HCT116 (cell line): ENCODE results near the gene CERCAM. TPM values are rescaled to one million over a fixed set of nuclear protein-coding genes. Genes with fewer than 3 reads are reported as not detected.

Source experiments
- ATAC-seq: fragments of 200-7000 bp; cut with Tn5 transposase; 2 replicates; pipeline ENCODE4 v1.9.1; 2020; ENCODE audit warnings: mild to moderate bottlenecking, moderate library complexity
- BruUV-seq: library from RNA; stranded (reverse); fragments of 400-500 nt; replicated peaks from 2 replicates; lab custom pipeline; 2021; lab: Mats Ljungman, UMichigan
- CTCF ChIA-PET: fragments of 300-600 bp; sonication (Branson Sonifier 250); formaldehyde crosslinking; loops from one replicate; lab custom pipeline; 2021; ENCODE audit warnings: antibody characterized with exemption; lab: Charles Lee
- POLR2A ChIA-PET: fragments of 300-600, 350-600 bp; sonication (Branson Sonifier 250); formaldehyde crosslinking; loops from one replicate; lab custom pipeline; 2021; ENCODE audit warnings: antibody characterized with exemption; lab: Charles Lee
- RAD21 ChIA-PET, 2 experiments: fragments of 300-600 bp; sonication (Branson Sonifier 250); formaldehyde crosslinking; loops; one replicate each; lab custom pipeline; 2023; ENCODE audit warnings: low total read pairs in 2 of 2; ENCODE audit not compliant: uncharacterized antibody in 2 of 2, unreplicated experiment in 2 of 2, low non-redundant PET in 1 of 2; lab: Charles Lee
- DNase-seq: peaks from one replicate; pipeline ENCODE4 v3.0.0-alpha.2; 2010; ENCODE audit warnings: low read depth, low spot score
- H2AFZ ChIP-seq: fragments of 200-600 bp; shearing (Covaris generic), sonication (generic); 2 replicates; pipeline ENCODE4 v1.6.1; 2017; ENCODE audit warnings: low read depth, mixed run types, mixed read lengths, antibody characterized with exemption, low read length; ENCODE audit not compliant: poor library complexity, severe bottlenecking
- H3K27ac ChIP-seq: 2 replicates; pipeline ENCODE4 v1.5.1; 2012; ENCODE audit warnings: low read depth, low read length
- H3K27me3 ChIP-seq: fragments of 200-600 bp; sonication (generic); 2 replicates; pipeline ENCODE4 v1.6.1; 2016; ENCODE audit warnings: mixed run types, low read length, mixed read lengths; ENCODE audit not compliant: insufficient read depth
- H3K36me3 ChIP-seq, 2 experiments: fragments of 200-500 bp in 1 of 2; fragments of 200-600 bp in 1 of 2; sonication (Bioruptor generic) in 1 of 2; sonication (generic) in 1 of 2; 2 replicates each; pipeline versions ENCODE4 v1.5.1 to v1.6.1; 2014 to 2016; ENCODE audit warnings: low read length in 2 of 2, inconsistent platforms in 1 of 2, mixed read lengths in 1 of 2, mixed run types in 1 of 2; ENCODE audit not compliant: insufficient read depth in 2 of 2, control insufficient read depth in 1 of 2
- H3K4me1 ChIP-seq, 2 experiments: fragments of 200-600 bp in 1 of 2; sonication (generic) in 1 of 2; 2 replicates each; pipeline versions ENCODE4 v1.5.1 to v1.6.1; 2012 to 2017; ENCODE audit warnings: low read length in 2 of 2, inconsistent platforms in 1 of 2, mild to moderate bottlenecking in 1 of 2, mixed read lengths in 1 of 2, mixed run types in 1 of 2, moderate library complexity in 1 of 2; ENCODE audit not compliant: insufficient read depth in 2 of 2, control insufficient read depth in 1 of 2
- H3K4me2 ChIP-seq: fragments of 200-600 bp; sonication (generic); 2 replicates; pipeline ENCODE4 v1.6.1; 2017; ENCODE audit warnings: mixed run types, low read length, mixed read lengths
- H3K4me3 ChIP-seq, 2 experiments: fragments of 200-600 bp in 1 of 2; sonication (generic) in 1 of 2; replicated peaks in 1 of 2; 2 replicates each; pipeline ENCODE4 v1.5.1; 2011 to 2016; ENCODE audit warnings: low read length in 2 of 2, control low read depth in 1 of 2, low read depth in 1 of 2, mild to moderate bottlenecking in 1 of 2, mixed read lengths in 1 of 2, mixed run types in 1 of 2
- H3K79me2 ChIP-seq: fragments of 200-600 bp; sonication (generic); 2 replicates; pipeline ENCODE4 v1.6.1; 2017; ENCODE audit warnings: mild to moderate bottlenecking, mixed run types, low read length, moderate library complexity, mixed read lengths; ENCODE audit not compliant: insufficient read depth
- H3K9ac ChIP-seq: fragments of 200-600 bp; sonication (generic); 2 replicates; pipeline ENCODE4 v1.6.1; 2016; ENCODE audit warnings: low read length, mixed read lengths
- H3K9me2 ChIP-seq: fragments of 200-600 bp; sonication (generic), shearing (Covaris generic); 2 replicates; pipeline ENCODE4 v1.6.1; 2017; ENCODE audit warnings: mixed run types, mild to moderate bottlenecking, moderate library complexity; ENCODE audit not compliant: insufficient read depth
- H3K9me3 ChIP-seq, 2 experiments: fragments of 200-500 bp in 1 of 2; fragments of 200-600 bp in 1 of 2; sonication (Bioruptor generic) in 1 of 2; sonication (generic) in 1 of 2; 2 replicates each; pipeline ENCODE4 v1.6.1; 2014 to 2017; ENCODE audit warnings: low read length in 2 of 2, mixed read lengths in 2 of 2, inconsistent platforms in 1 of 2, low read depth in 1 of 2, mild to moderate bottlenecking in 1 of 2, mixed run types in 1 of 2, moderate library complexity in 1 of 2; ENCODE audit not compliant: control insufficient read depth in 1 of 2, insufficient read depth in 1 of 2
- H4K20me1 ChIP-seq: fragments of 200-600 bp; sonication (generic), shearing (Covaris generic); 2 replicates; pipeline ENCODE4 v1.6.1; 2017; ENCODE audit warnings: mixed run types, mild to moderate bottlenecking, moderate library complexity; ENCODE audit not compliant: insufficient read depth
- CEBPB ChIP-seq: IDR thresholded peaks from 2 replicates; pipeline ENCODE4 v1.6.1; 2012; ENCODE audit warnings: low read depth
- EGR1 ChIP-seq: IDR thresholded peaks from 2 replicates; pipeline ENCODE4 v1.6.1; 2012; ENCODE audit warnings: low read depth
- ELF1 ChIP-seq: IDR thresholded peaks from 2 replicates; pipeline ENCODE4 v1.6.1; 2012; ENCODE audit warnings: low read depth, borderline replicate concordance
- FOSL1 ChIP-seq: IDR thresholded peaks from 2 replicates; pipeline ENCODE4 v1.6.1; 2012; ENCODE audit warnings: low read depth
- JUND ChIP-seq: IDR thresholded peaks from 2 replicates; pipeline ENCODE4 v1.6.1; 2012
- POLR2A ChIP-seq: IDR thresholded peaks from 2 replicates; pipeline ENCODE4 v1.7.0; 2011; ENCODE audit warnings: borderline replicate concordance; ENCODE audit not compliant: insufficient read depth, insufficient read length; ENCODE audit errors: extremely low read depth
- POLR2AphosphoS5 ChIP-seq: IDR thresholded peaks from 2 replicates; pipeline ENCODE4 v1.6.1; 2011; ENCODE audit warnings: mild to moderate bottlenecking, low read depth, low read length, moderate library complexity
- RAD21 ChIP-seq: IDR thresholded peaks from 2 replicates; pipeline ENCODE4 v1.6.1; 2012; ENCODE audit warnings: low read depth, mild to moderate bottlenecking
- SP1 ChIP-seq: IDR thresholded peaks from 2 replicates; pipeline ENCODE4 v1.6.1; 2012; ENCODE audit warnings: low read depth
- SRF ChIP-seq: IDR thresholded peaks from 2 replicates; pipeline ENCODE4 v1.6.1; 2012; ENCODE audit warnings: low read depth
- YY1 ChIP-seq: IDR thresholded peaks from 2 replicates; pipeline ENCODE4 v1.6.1; 2011; ENCODE audit warnings: low read length, low read depth, moderate library complexity, mild to moderate bottlenecking; ENCODE audit not compliant: insufficient replicate concordance; ENCODE audit errors: extremely low read depth
- ZFX ChIP-seq: fragments of 450-650 bp; IDR thresholded peaks from 2 replicates; pipeline ENCODE4 v1.6.1; 2017
- intact Hi-C: fragments of 100-400 bp; cut with micrococcal nuclease; formaldehyde crosslinking; loops from 2 replicates; pipeline ENCODE4 v1.10.0; 2022
- total RNA-seq: library from RNA; stranded (reverse); gene quantifications from one replicate; pipeline ENCODE4 v1.2.1, GENCODE V29; 2021; ENCODE audit not compliant: unreplicated experiment
- TF ChIP-seq, protein P1 (sequence below): IDR thresholded peaks from 2 replicates; pipeline ENCODE4 v1.6.1; 2012
- TF ChIP-seq, protein P2 (sequence below): IDR thresholded peaks from 2 replicates; pipeline ENCODE4 v1.6.1; 2011; ENCODE audit warnings: mild to moderate bottlenecking, low read length, moderate library complexity; ENCODE audit not compliant: insufficient replicate concordance; ENCODE audit errors: extremely low read depth
- TF ChIP-seq, protein P3 (sequence below), 3 experiments: fragments of 200-600 bp in 1 of 3; sonication (generic) in 1 of 3; IDR thresholded peaks in 2 of 3; conservative IDR thresholded peaks in 1 of 3; 2 replicates each; pipeline ENCODE4 v1.5.1; 2012 to 2017; ENCODE audit warnings: low read depth in 2 of 3, low read length in 2 of 3, antibody characterized with exemption in 1 of 3, borderline replicate concordance in 1 of 3, control low read depth in 1 of 3, mild to moderate bottlenecking in 1 of 3, mixed read lengths in 1 of 3, mixed run types in 1 of 3, moderate library complexity in 1 of 3; ENCODE audit not compliant: insufficient read depth in 1 of 3
- TF ChIP-seq, protein P4 (sequence below): IDR thresholded peaks from 2 replicates; pipeline ENCODE4 v1.6.1; 2012

CERCAM gene
- total RNA-seq, 1 experiment from 2014 or later: 27.0 TPM

DNA sequence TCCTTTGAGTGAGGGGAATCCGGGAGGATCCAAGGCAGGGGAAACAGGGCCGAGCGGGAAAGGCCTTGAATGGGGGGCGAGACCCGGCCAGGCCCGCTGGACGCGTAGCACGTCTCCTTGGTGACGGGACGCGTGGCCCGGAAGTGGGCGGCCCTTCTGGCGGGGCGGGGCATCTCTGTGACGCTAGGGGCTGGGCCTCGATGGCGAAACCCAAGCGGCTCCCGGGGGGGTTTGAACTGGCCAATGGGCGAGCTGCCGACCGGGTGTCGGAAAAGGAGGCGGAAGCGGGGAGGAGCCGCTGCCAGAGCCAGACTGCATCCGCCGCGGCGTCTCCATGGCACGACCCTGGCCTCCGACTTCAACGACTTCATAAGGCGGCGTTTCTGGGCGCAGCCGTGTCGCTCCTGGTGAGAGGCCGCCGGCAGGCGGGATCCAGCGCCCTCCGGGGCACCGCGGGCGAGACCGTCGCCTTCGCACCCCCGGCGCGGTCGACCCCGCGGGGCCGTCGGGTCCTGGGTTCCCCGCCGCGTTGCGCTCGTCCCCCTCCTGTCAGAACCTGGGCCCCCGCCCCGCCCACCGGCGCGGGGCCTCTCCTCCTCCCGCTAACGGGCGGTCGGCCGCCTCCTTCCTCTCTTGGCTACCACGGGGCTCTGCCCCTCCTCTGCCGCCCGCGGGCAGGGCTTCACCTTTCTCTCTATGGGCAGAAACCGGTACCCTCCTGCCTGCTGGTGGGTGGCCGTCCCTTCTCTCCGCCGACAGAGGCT lies 35.4 kb downstream of the CERCAM start, which contains the start of gene ODF2:
Gene ODF2 (plus strand): TSS at position 158 of the 764 bp plus-strand sequence. CDS start 86 bp downstream, at position 244.
- BruUV-seq: no TSS peak
- Histone ChIP-seq H3K9me2 (no peaks in the 10 kb centered on the region), H3K27ac (peak within 1 kb of the TSS; percentile 82), H3K4me3 (peak within 1 kb of the TSS; percentile 82 to 85), H3K9me3 (no peaks in the 10 kb centered on the region), H3K4me2 (peak within 1 kb of the TSS; percentile 92), H4K20me1 (no peaks in the 10 kb centered on the region), H2AFZ (no peak within 1 kb of the TSS), H3K4me1 (peaks cover 5 to 22% of the 10 kb centered on the region in 2 experiments; a peak in 3 of 4 replicates), H3K36me3 (peaks cover 10 to 17% of the 10 kb centered on the region in 2 experiments; a peak in 3 of 4 replicates), H3K9ac (peak within 1 kb of the TSS; percentile 90), H3K27me3 (no peaks in the 10 kb centered on the region), H3K79me2 (peaks cover 18% of the 10 kb centered on the region)
- TF ChIP-seq, protein P1, sequence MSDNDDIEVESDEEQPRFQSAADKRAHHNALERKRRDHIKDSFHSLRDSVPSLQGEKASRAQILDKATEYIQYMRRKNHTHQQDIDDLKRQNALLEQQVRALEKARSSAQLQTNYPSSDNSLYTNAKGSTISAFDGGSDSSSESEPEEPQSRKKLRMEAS: peak; percentile 70
- TF ChIP-seq POLR2AphosphoS5 (peak; percentile 87), SP1 (peak; percentile 78), SRF (no peak), ELF1 (peak; percentile 83), FOSL1 (no peak), CEBPB (peak; percentile 89), JUND (no peak), RAD21 (no peak), POLR2A (peak; percentile 73), ZFX (peak; percentile 57), YY1 (no peak), EGR1 (0 out of 2 replicates have a peak, but pooled peaks have one; percentile 33)
- TF ChIP-seq, protein P2, sequence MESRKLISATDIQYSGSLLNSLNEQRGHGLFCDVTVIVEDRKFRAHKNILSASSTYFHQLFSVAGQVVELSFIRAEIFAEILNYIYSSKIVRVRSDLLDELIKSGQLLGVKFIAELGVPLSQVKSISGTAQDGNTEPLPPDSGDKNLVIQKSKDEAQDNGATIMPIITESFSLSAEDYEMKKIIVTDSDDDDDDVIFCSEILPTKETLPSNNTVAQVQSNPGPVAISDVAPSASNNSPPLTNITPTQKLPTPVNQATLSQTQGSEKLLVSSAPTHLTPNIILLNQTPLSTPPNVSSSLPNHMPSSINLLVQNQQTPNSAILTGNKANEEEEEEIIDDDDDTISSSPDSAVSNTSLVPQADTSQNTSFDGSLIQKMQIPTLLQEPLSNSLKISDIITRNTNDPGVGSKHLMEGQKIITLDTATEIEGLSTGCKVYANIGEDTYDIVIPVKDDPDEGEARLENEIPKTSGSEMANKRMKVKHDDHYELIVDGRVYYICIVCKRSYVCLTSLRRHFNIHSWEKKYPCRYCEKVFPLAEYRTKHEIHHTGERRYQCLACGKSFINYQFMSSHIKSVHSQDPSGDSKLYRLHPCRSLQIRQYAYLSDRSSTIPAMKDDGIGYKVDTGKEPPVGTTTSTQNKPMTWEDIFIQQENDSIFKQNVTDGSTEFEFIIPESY: no peak
- TF ChIP-seq, protein P3, sequence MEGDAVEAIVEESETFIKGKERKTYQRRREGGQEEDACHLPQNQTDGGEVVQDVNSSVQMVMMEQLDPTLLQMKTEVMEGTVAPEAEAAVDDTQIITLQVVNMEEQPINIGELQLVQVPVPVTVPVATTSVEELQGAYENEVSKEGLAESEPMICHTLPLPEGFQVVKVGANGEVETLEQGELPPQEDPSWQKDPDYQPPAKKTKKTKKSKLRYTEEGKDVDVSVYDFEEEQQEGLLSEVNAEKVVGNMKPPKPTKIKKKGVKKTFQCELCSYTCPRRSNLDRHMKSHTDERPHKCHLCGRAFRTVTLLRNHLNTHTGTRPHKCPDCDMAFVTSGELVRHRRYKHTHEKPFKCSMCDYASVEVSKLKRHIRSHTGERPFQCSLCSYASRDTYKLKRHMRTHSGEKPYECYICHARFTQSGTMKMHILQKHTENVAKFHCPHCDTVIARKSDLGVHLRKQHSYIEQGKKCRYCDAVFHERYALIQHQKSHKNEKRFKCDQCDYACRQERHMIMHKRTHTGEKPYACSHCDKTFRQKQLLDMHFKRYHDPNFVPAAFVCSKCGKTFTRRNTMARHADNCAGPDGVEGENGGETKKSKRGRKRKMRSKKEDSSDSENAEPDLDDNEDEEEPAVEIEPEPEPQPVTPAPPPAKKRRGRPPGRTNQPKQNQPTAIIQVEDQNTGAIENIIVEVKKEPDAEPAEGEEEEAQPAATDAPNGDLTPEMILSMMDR (IDR thresholded peaks at IDR 0.05 in 2 of 3, conservative IDR thresholded peaks at IDR 0.05 in 1 of 3; ENCODE audit: borderline replicate concordance in 1 of 3, insufficient read depth in 1 of 3, low read depth in 2 of 3, low read length in 2 of 3): no peak
- TF ChIP-seq, protein P4, sequence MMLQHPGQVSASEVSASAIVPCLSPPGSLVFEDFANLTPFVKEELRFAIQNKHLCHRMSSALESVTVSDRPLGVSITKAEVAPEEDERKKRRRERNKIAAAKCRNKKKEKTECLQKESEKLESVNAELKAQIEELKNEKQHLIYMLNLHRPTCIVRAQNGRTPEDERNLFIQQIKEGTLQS: no peak
- ATAC-seq (peak; percentile 89), DNase-seq (peak; percentile 87)
- intact Hi-C loops: loop anchor here (5.0 kb wide), 1 partner anchor 96 kb away; the partner anchor contains the start of gene SPTAN1
- ChIA-PET POLR2A (interaction anchor here (1.0 kb wide), 1 partner anchor 35 kb away, joined by 5 read pairs; the partner anchor contains the start of gene CERCAM), CTCF (interaction anchor here (1.3 kb wide), 1 partner anchor 17 kb away, joined by 7 read pairs; no protein-coding TSS in a partner anchor), RAD21 (no interaction called here)
